Activated T-helper 17 cell treated with anti-CD3 and anti-CD28 coated beads, Interleukin-2, amount 50 U/mL, for 72 hours (primary cell): Measurements from ENCODE around the gene PFKP. TPM values are rescaled to one million over a fixed set of nuclear protein-coding genes. Genes with fewer than 3 reads are reported as not detected.

Experiments used
- ATAC-seq: fragments of 150-1000 bp; cut with Tn5 transposase; replicated peaks from 2 replicates; pipeline ENCODE4 v1.10.0; 2021; ENCODE audit warnings: mild to moderate bottlenecking, moderate library complexity
- H3K27ac Mint-ChIP-seq: one replicate; pipeline ENCODE4 v1.8.0; 2022; ENCODE audit warnings: mixed read lengths
- H3K27me3 Mint-ChIP-seq: one replicate; pipeline ENCODE4 v1.8.0; 2022; ENCODE audit warnings: mixed read lengths
- H3K36me3 Mint-ChIP-seq: one replicate; pipeline ENCODE4 v1.8.0; 2022; ENCODE audit warnings: low read depth, mild to moderate bottlenecking, mixed read lengths
- H3K4me1 Mint-ChIP-seq: one replicate; pipeline ENCODE4 v1.8.0; 2022; ENCODE audit warnings: mixed read lengths
- H3K4me3 Mint-ChIP-seq: one replicate; pipeline ENCODE4 v1.8.0; 2022; ENCODE audit warnings: mild to moderate bottlenecking, mixed read lengths
- H3K9me3 Mint-ChIP-seq: one replicate; pipeline ENCODE4 v1.8.0; 2022; ENCODE audit warnings: mixed read lengths
- total RNA-seq, 2 donors: library from RNA; stranded (reverse); gene quantifications; one replicate each; pipeline ENCODE4 v1.2.3, GENCODE V29; 2022

The PFKP gene
- total RNA-seq, 2 donors from 2014 or later = 349 TPM

GRCh38 chr10:3118641-3119091 is 51.3 kb downstream of the PFKP start:
- no peaks in the 10 kb centered on the region for H3K9me3 Mint-ChIP-seq
- H3K4me1 Mint-ChIP-seq = peaks cover 4% of the 10 kb centered on the region
- ATAC-seq = no peak

DNA sequence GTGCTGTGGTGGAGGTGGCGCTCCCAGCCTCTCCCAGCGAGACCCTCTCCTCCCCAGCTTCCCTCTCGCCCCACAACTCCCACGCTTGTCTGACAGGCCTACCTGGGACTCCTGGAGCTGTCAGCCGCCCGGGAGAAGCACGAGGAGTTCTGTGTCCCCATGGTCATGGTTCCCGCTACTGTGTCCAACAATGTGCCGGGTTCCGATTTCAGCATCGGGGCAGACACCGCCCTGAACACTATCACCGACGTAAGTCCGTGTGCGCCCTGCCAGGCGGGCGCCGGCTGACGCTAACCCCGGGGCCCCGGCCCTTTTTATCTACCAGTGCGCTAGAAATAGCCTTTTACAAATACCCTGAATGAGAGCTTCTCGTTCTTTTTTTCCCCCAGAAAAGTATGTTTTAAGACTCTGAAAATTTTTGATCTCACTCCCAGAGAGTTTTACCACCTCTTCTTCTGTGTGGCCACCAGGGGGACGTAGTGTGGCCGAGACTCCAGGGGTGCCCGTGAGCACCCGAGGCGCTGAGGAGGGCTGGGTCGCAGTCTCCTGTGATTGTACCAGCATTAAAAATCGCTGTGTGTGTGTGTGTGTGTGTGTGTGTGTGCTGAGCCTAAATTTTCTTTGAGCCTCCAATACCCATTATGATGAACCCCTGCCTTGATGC is 52.6 kb downstream of the PFKP start:
- Mint-ChIP-seq H3K36me3 (peaks cover 100% of the 10 kb centered on the region), H3K4me1 (peaks cover 5% of the 10 kb centered on the region), H3K4me3 (no peak overlapping the region), H3K27ac (no peak overlapping the region), H3K27me3 (no peaks in the 10 kb centered on the region), H3K9me3 (no peaks in the 10 kb centered on the region)
- ATAC-seq = no peak

More at GRCh38 chr10:3118641-3119091, 51.3 kb downstream of the PFKP start:
- Mint-ChIP-seq H3K27me3 (no peaks in the 10 kb centered on the region), H3K4me3 (no peak overlapping the region), H3K27ac (no peak overlapping the region), H3K36me3 (peaks cover 100% of the 10 kb centered on the region)

- no peaks in the 10 kb centered on the region for H3K27me3 Mint-ChIP-seq
- no peak for ATAC-seq
- H3K36me3 Mint-ChIP-seq = peaks cover 100% of the 10 kb centered on the region
- peaks cover 3% of the 10 kb centered on the region for H3K4me1 Mint-ChIP-seq
- no peak overlapping the region for H3K27ac Mint-ChIP-seq
- no peaks in the 10 kb centered on the region for H3K9me3 Mint-ChIP-seq
- no peak overlapping the region for H3K4me3 Mint-ChIP-seq
Measured at GRCh38 chr10:3122034-3122433, 54.7 kb downstream of the PFKP start.

GRCh38 chr10:3122486-3123205 is 55.3 kb downstream of the PFKP start:
- no peak for ATAC-seq
- H3K9me3 Mint-ChIP-seq = no peaks in the 10 kb centered on the region
- peaks cover 3% of the 10 kb centered on the region for H3K4me1 Mint-ChIP-seq
- peak overlapping the region; percentile 46 for H3K27ac Mint-ChIP-seq
- no peak overlapping the region for H3K4me3 Mint-ChIP-seq
- H3K36me3 Mint-ChIP-seq = peaks cover 100% of the 10 kb centered on the region
- H3K27me3 Mint-ChIP-seq = no peaks in the 10 kb centered on the region

- Mint-ChIP-seq H3K27ac (no peak overlapping the region), H3K4me3 (no peak overlapping the region), H3K4me1 (peaks cover 3% of the 10 kb centered on the region), H3K27me3 (no peaks in the 10 kb centered on the region), H3K36me3 (peaks cover 100% of the 10 kb centered on the region), H3K9me3 (no peaks in the 10 kb centered on the region)
- ATAC-seq = peak; percentile 18
Measured at GRCh38 chr10:3123571-3124411, 56.4 kb downstream of the PFKP start.

- Mint-ChIP-seq H3K36me3 (peaks cover 100% of the 10 kb centered on the region), H3K27me3 (no peaks in the 10 kb centered on the region), H3K9me3 (no peaks in the 10 kb centered on the region), H3K4me1 (peaks cover 3% of the 10 kb centered on the region), H3K27ac (peak overlapping the region; percentile 84), H3K4me3 (no peak overlapping the region)
- no peak for ATAC-seq
Measured at GRCh38 chr10:3124412-3125175, 57.2 kb downstream of the PFKP start.

DNA sequence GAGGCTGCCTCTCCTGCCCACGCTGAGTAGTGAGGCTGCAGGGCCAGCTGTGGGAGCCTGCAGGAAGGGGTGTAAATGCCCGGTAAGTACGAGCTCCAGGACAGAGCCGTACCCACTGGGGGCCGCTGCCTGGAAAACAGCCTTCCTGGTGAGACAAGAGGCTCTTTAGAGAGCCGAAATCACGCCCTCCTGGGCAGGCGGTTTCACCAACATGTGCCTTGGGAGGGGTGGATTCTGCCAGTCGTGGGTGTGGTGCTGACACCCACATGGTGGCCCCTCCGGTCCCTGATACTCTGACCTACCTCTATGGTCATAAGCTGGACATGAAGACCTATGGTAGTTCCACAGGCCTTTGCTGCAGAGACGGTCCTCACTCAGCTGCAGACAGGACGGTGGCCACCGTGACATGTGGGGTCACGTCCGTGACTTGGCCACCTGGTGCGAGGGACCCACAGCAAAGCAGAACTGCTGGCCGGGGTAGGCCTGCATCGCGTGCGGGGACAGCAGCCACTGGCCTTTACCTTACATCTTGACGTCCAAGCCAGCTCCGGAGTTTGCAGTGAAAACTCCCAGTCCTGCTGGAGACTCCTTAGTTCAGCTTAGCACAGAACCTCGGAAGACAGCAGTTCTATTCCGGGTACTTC is 58.3 kb downstream of the PFKP start:
- Mint-ChIP-seq H3K9me3 (no peaks in the 10 kb centered on the region), H3K4me1 (peaks cover 3% of the 10 kb centered on the region), H3K36me3 (peaks cover 100% of the 10 kb centered on the region), H3K27ac (peak overlapping the region; percentile 84), H3K27me3 (no peaks in the 10 kb centered on the region), H3K4me3 (no peak overlapping the region)
- no peak for ATAC-seq

- Mint-ChIP-seq H3K9me3 (no peaks in the 10 kb centered on the region), H3K4me3 (no peak overlapping the region), H3K36me3 (peaks cover 100% of the 10 kb centered on the region), H3K27ac (no peak overlapping the region), H3K4me1 (peaks cover 3% of the 10 kb centered on the region), H3K27me3 (no peaks in the 10 kb centered on the region)
- ATAC-seq = no peak
Measured at GRCh38 chr10:3126249-3126648, 58.9 kb downstream of the PFKP start.

GRCh38 chr10:3126741-3127346 is 59.5 kb downstream of the PFKP start:
- no peak for ATAC-seq
- Mint-ChIP-seq H3K27ac (no peak overlapping the region), H3K27me3 (no peaks in the 10 kb centered on the region), H3K36me3 (peaks cover 100% of the 10 kb centered on the region), H3K4me3 (no peak overlapping the region), H3K9me3 (no peaks in the 10 kb centered on the region), H3K4me1 (peaks cover 3% of the 10 kb centered on the region)

DNA sequence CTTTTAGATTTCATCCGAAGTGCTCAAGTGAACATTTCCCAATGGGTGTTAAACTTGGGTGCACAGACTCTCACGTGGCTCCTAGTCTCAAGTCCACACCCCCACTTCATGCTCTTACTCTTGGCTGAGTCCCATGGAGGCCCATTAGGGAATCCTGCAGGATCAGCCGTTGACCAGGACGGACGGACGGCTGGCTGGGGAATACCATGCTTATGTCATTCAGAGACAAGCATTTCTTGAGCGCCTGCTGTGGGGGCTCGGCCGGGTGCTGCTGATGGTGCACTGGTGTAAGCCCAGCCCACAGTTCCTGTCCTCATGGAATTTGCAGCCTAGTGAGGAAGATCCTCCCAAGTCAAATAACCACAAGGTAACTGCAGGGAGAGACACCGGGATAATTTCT is 60.6 kb downstream of the PFKP start:
- Mint-ChIP-seq H3K36me3 (peaks cover 100% of the 10 kb centered on the region), H3K27ac (peak overlapping the region; percentile 28)

DNA sequence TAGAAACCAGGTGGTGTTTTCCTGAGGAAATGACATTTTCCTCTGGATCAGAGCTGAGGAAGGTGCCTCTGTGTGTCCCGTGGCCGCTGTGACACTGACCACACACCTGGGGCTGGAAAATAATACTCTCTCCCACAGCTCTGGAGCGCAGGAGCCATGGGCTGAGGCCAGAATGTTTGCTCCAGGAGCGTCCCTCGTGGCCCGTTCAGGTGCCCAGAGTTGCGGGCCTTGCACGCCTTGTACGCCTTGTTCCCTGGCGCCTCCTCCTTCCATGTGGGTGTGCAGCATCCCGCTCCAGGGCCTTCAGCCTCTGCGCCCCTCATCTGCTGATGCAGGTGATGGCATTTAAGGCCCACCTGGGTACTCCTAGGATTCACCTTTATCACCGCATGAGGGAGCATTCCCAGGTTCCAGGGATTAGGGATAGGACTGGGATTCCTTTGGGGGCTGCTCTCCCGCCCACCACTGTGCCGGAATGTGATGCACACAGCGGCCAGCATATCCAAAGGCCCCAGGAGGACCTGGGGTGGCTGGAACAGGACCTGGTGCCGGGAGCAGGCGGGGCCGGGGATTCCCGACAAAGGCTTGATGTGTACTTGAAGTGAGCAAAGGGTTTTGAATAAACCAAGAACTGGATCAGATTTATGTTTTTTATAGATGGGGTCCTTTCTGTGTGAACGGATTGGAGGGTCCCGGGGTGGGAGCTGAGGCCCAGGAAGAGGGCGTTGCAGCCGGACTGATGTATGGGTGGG is 61.2 kb downstream of the PFKP start:
- no peaks in the 10 kb centered on the region for H3K27me3 Mint-ChIP-seq
- H3K4me3 Mint-ChIP-seq = peak overlapping the region; percentile 12
- no peak for ATAC-seq
- H3K36me3 Mint-ChIP-seq = peaks cover 100% of the 10 kb centered on the region
- H3K9me3 Mint-ChIP-seq = no peaks in the 10 kb centered on the region
- H3K27ac Mint-ChIP-seq = peak overlapping the region; percentile 70
- H3K4me1 Mint-ChIP-seq = peaks cover 3% of the 10 kb centered on the region

More for the DNA sequence above, 60.6 kb downstream of the PFKP start:
- no peak for ATAC-seq
- H3K4me1 Mint-ChIP-seq = peaks cover 3% of the 10 kb centered on the region
- H3K27me3 Mint-ChIP-seq = no peaks in the 10 kb centered on the region
- H3K4me3 Mint-ChIP-seq = no peak overlapping the region
- no peaks in the 10 kb centered on the region for H3K9me3 Mint-ChIP-seq

- Mint-ChIP-seq H3K27me3 (no peaks in the 10 kb centered on the region), H3K27ac (peak overlapping the region; percentile 70), H3K36me3 (peaks cover 100% of the 10 kb centered on the region), H3K9me3 (no peaks in the 10 kb centered on the region), H3K4me1 (peaks cover 3% of the 10 kb centered on the region), H3K4me3 (peak overlapping the region; percentile 12)
- ATAC-seq = peak; percentile 10
Measured at GRCh38 chr10:3129581-3130340, 62.4 kb downstream of the PFKP start.
